OCI-LY7 (cell line): ENCODE results near the gene TNIK. TPM values are rescaled to one million over a fixed set of nuclear protein-coding genes. Genes with fewer than 3 reads are reported as not detected.
"Not testable (repeated sequence)": the region's sequence is repeated elsewhere in the genome, so short reads cannot be mapped to it uniquely, and the experiment has no call there.

Experiments
- BruUV-seq: library from RNA; stranded (reverse); fragments of 400-500 nt; replicated peaks from 2 replicates; lab custom pipeline; 2021; lab: Mats Ljungman, UMichigan
- CTCF ChIA-PET: fragments of 300-600 bp; sonication (Branson Sonifier 250); formaldehyde crosslinking; loops from one replicate; lab custom pipeline; 2022; ENCODE audit warnings: antibody characterized with exemption; ENCODE audit not compliant: unreplicated experiment; lab: Charles Lee
- POLR2A ChIA-PET: fragments of 300-600 bp; sonication (Branson Sonifier 250); formaldehyde crosslinking; loops from one replicate; lab custom pipeline; 2022; ENCODE audit warnings: antibody characterized with exemption; lab: Charles Lee
- DNase-seq: peaks from one replicate; pipeline ENCODE4 v3.0.0-alpha.2; 2015; ENCODE audit warnings: low spot score
- H2AFZ ChIP-seq: fragments of 200-600 bp; sonication (generic), shearing (Covaris generic); 2 replicates; pipeline ENCODE4 v1.6.1; 2014; ENCODE audit warnings: mild to moderate bottlenecking, antibody characterized with exemption, low read length, moderate library complexity
- H3K27ac ChIP-seq: fragments of 200-600 bp; sonication (generic); 2 replicates; pipeline ENCODE4 v1.5.1; 2014; ENCODE audit warnings: mixed run types, low read depth, mild to moderate bottlenecking, moderate library complexity, low read length, inconsistent platforms; ENCODE audit not compliant: poor library complexity, severe bottlenecking
- H3K36me3 ChIP-seq: fragments of 200-600 bp; sonication (generic); 2 replicates; pipeline ENCODE4 v1.6.1; 2014; ENCODE audit warnings: mild to moderate bottlenecking, antibody characterized with exemption, low read length, moderate library complexity, mixed read lengths; ENCODE audit not compliant: insufficient read depth
- H3K4me1 ChIP-seq: fragments of 200-600 bp; sonication (generic); 2 replicates; pipeline ENCODE4 v1.5.1; 2014; ENCODE audit warnings: mild to moderate bottlenecking, low read length; ENCODE audit not compliant: insufficient read depth, poor library complexity, severe bottlenecking
- H3K4me2 ChIP-seq: fragments of 200-600 bp; sonication (generic); 2 replicates; pipeline ENCODE4 v1.6.1; 2014; ENCODE audit warnings: mild to moderate bottlenecking, low read length
- H3K4me3 ChIP-seq: fragments of 200-600 bp; sonication (generic); 2 replicates; pipeline ENCODE4 v1.5.1; 2014; ENCODE audit warnings: mild to moderate bottlenecking, low read depth, low read length; ENCODE audit not compliant: poor library complexity, severe bottlenecking
- H3K79me2 ChIP-seq: fragments of 200-600 bp; sonication (generic); 2 replicates; pipeline ENCODE4 v1.6.1; 2016; ENCODE audit warnings: low read depth, mild to moderate bottlenecking, low read length, moderate library complexity, mixed read lengths; ENCODE audit not compliant: insufficient read depth
- H3K9me2 ChIP-seq: fragments of 200-600 bp; sonication (generic); 2 replicates; pipeline ENCODE4 v1.6.1; 2016; ENCODE audit warnings: mild to moderate bottlenecking, low read length, mixed read lengths; ENCODE audit not compliant: insufficient read depth
- H3K9me3 ChIP-seq: fragments of 200-600 bp; sonication (generic); 2 replicates; pipeline ENCODE4 v1.6.1; 2014; ENCODE audit warnings: mild to moderate bottlenecking, mixed run types, low read length, mixed read lengths
- H4K20me1 ChIP-seq: fragments of 200-600 bp; sonication (generic); 2 replicates; pipeline ENCODE4 v1.6.1; 2014; ENCODE audit warnings: mild to moderate bottlenecking, antibody characterized with exemption, low read length, moderate library complexity, mixed read lengths; ENCODE audit not compliant: insufficient read depth
- CTCF ChIP-seq: fragments of 200-600 bp; sonication (generic); conservative IDR thresholded peaks from 2 replicates; pipeline ENCODE4 v1.5.1; 2014; ENCODE audit warnings: mild to moderate bottlenecking, antibody characterized with exemption, low read length, moderate library complexity, mixed read lengths
- EZH2phosphoT487 ChIP-seq: fragments of 200-600 bp; sonication (generic); IDR thresholded peaks from 2 replicates; pipeline ENCODE4 v1.6.1; 2018; ENCODE audit warnings: low read depth, borderline replicate concordance, mild to moderate bottlenecking, mixed run types, antibody characterized with exemption, low read length, moderate library complexity, mixed read lengths
- intact Hi-C: fragments of 100-400 bp; cut with micrococcal nuclease; formaldehyde crosslinking; loops from one replicate; pipeline ENCODE4 v1.10.0; 2022; ENCODE audit not compliant: unreplicated experiment
- total RNA-seq, 2 experiments: library from RNA; depleted of rRNA in 1 of 2; stranded (reverse); fragments of >200 nt in 1 of 2; shearing (Covaris generic) in 1 of 2; gene quantifications; 2 replicates each; pipeline ENCODE4 v1.2.3, GENCODE V29; 2014 to 2022

The TNIK gene
- total RNA-seq, 2 experiments from 2014 or later, result not detected

GRCh38 chr3:171242951-171243350 lies 217.3 kb downstream of the TNIK start:
- intact Hi-C loops, result no loop called here
- TF ChIP-seq CTCF (no peak), EZH2phosphoT487 (no peak)
- BruUV-seq, result no TSS peak
- Histone ChIP-seq H3K4me3 (no peak overlapping the region), H3K9me3 (no peaks in the 10 kb centered on the region), H3K4me1 (peaks cover 24% of the 10 kb centered on the region), H3K9me2 (no peaks in the 10 kb centered on the region), H3K27ac (no peak overlapping the region), H3K36me3 (no peaks in the 10 kb centered on the region), H2AFZ (no peak overlapping the region), H3K79me2 (no peaks in the 10 kb centered on the region), H4K20me1 (no peaks in the 10 kb centered on the region), H3K4me2 (no peak overlapping the region)
- DNase-seq, result no peak
- CTCF ChIA-PET, result no interaction called here
- POLR2A ChIA-PET, result interaction anchor here (0.6 to 1.1 kb wide), 3 partner anchors 12 to 750 kb away, joined by 3 to 4 read pairs (median 3); no protein-coding TSS in a partner anchor

GRCh38 chr3:171242170-171242569 lies 218.0 kb downstream of the TNIK start:
- no peak overlapping the region for H3K4me3 ChIP-seq
- intact Hi-C loops, result no loop called here
- no peaks in the 10 kb centered on the region for H3K79me2 ChIP-seq
- peak overlapping the region; percentile 20 for H2AFZ ChIP-seq
- no peaks in the 10 kb centered on the region for H4K20me1 ChIP-seq
- no TSS peak for BruUV-seq
- no peaks in the 10 kb centered on the region for H3K9me3 ChIP-seq
- H3K4me2 ChIP-seq, result no peak overlapping the region
- H3K27ac ChIP-seq, result no peak overlapping the region
- H3K9me2 ChIP-seq, result no peaks in the 10 kb centered on the region
- peaks cover 16% of the 10 kb centered on the region for H3K4me1 ChIP-seq
- ChIA-PET CTCF (no interaction called here), POLR2A (interaction anchor here (1.1 kb wide), 1 partner anchor 13 kb away, joined by 3 read pairs; no protein-coding TSS in a partner anchor)
- H3K36me3 ChIP-seq, result no peaks in the 10 kb centered on the region
- DNase-seq, result no peak
- TF ChIP-seq CTCF (no peak), EZH2phosphoT487 (no peak)

GRCh38 chr3:171241655-171242054 lies 218.6 kb downstream of the TNIK start:
- H2AFZ ChIP-seq, H3K9me2 ChIP-seq, H4K20me1 ChIP-seq, H3K36me3 ChIP-seq, DNase-seq, H3K9me3 ChIP-seq, H3K79me2 ChIP-seq, CTCF ChIA-PET, BruUV-seq, H3K4me3 ChIP-seq, intact Hi-C loops, H3K27ac ChIP-seq, POLR2A ChIA-PET, H3K4me2 ChIP-seq: not testable (repeated sequence)
- peaks cover 16% of the 10 kb centered on the region for H3K4me1 ChIP-seq
